A549 (cell line): ENCODE measurements around the gene SERPINB12. TPM values are rescaled to one million over a fixed set of nuclear protein-coding genes. Genes with fewer than 3 reads are reported as not detected.

Source experiments
- ATAC-seq, 2 experiments: fragments of 200-7000 bp in 1 of 2; fragments of >200 bp in 1 of 2; cut with Nextera tagmentation in 1 of 2; cut with Tn5 transposase in 1 of 2; 3 replicates each; pipeline versions ENCODE4 v1.8.0 to v1.9.1; 2018 to 2020; ENCODE audit warnings: mild to moderate bottlenecking in 1 of 2, moderate library complexity in 1 of 2
- CTCF ChIA-PET: fragments of 300-600 bp; sonication (Branson Sonifier 250); formaldehyde crosslinking; extraction: SDS; loops from one replicate; lab custom pipeline; 2021; ENCODE audit warnings: antibody characterized with exemption, inconsistent platforms; lab: Yijun Ruan, JAX
- POLR2A ChIA-PET: fragments of 350-600 bp; formaldehyde crosslinking; extraction: SDS; loops from one replicate; lab custom pipeline; 2021; ENCODE audit warnings: antibody characterized with exemption, inconsistent platforms; lab: Yijun Ruan, JAX
- DNase-seq, 2 experiments: peaks; one replicate each; pipeline versions ENCODE4 v3.0.0 to v3.0.0-alpha.2; 2011 to 2016; ENCODE audit warnings: low read depth in 1 of 2, low spot score in 1 of 2
- FAIRE-seq: peaks from 2 replicates; lab custom pipeline; 2011; peaks lifted over from hg19 to GRCh38; lab: Jason Lieb, UNC
- H3K27ac ChIP-seq, 2 experiments: fragments of >200 bp; sonication (Bioruptor Twin); formaldehyde crosslinking; 3 replicates each; pipeline ENCODE4 v1.5.1; 2016 to 2017
- H3K4me1 ChIP-seq: fragments of >200 bp; sonication (Bioruptor Twin); formaldehyde crosslinking; 3 replicates; pipeline ENCODE4 v1.6.1; 2016
- H3K4me2 ChIP-seq: fragments of >200 bp; sonication (Bioruptor Twin); formaldehyde crosslinking; 3 replicates; pipeline ENCODE4 v1.6.1; 2016
- H3K4me3 ChIP-seq: fragments of >200 bp; sonication (Bioruptor Twin); formaldehyde crosslinking; 3 replicates; pipeline ENCODE4 v1.5.1; 2016
- H3K9me3 ChIP-seq: fragments of >200 bp; sonication (Bioruptor Twin); formaldehyde crosslinking; 3 replicates; pipeline ENCODE4 v1.6.1; 2016
- BHLHE40 ChIP-seq: IDR thresholded peaks from 2 replicates; pipeline ENCODE4 v1.6.1; 2012; ENCODE audit warnings: low read depth, low read length, inconsistent platforms
- CBX2 ChIP-seq: fragments of 200-600 bp; sonication (generic); IDR thresholded peaks from 2 replicates; pipeline ENCODE4 v1.6.1; 2016; ENCODE audit warnings: low read depth, mild to moderate bottlenecking, borderline replicate concordance
- CHD2 ChIP-seq: fragments of 150-350 bp; IDR thresholded peaks from 2 replicates; pipeline ENCODE4 v1.6.1; 2014; ENCODE audit warnings: low read length; ENCODE audit not compliant: partially characterized antibody
- E2F6 ChIP-seq: IDR thresholded peaks from 2 replicates; pipeline ENCODE4 v1.6.1; 2012; ENCODE audit warnings: low read depth, borderline replicate concordance
- EP300 ChIP-seq, 2 experiments: fragments of >200 bp; sonication (Bioruptor Twin); formaldehyde crosslinking; IDR thresholded peaks; 2 replicates in 1 of 2; 3 replicates in 1 of 2; pipeline ENCODE4 v1.6.1; 2016 to 2017
- ESRRA ChIP-seq: fragments of 150-350 bp; IDR thresholded peaks from 2 replicates; pipeline ENCODE4 v1.6.1; 2014; ENCODE audit warnings: mild to moderate bottlenecking, low read length, borderline replicate concordance
- FOSB ChIP-seq: fragments of 250-450 bp; sonication (Bioruptor Pico); IDR thresholded peaks from 2 replicates; pipeline ENCODE4 v1.5.0; 2020; ENCODE audit warnings: mild to moderate bottlenecking, moderate library complexity
- GATA3 ChIP-seq: IDR thresholded peaks from 2 replicates; pipeline ENCODE4 v1.6.1; 2012; ENCODE audit warnings: borderline replicate concordance
- HDAC2 ChIP-seq: fragments of 200-600 bp; sonication (generic); IDR thresholded peaks from 2 replicates; pipeline ENCODE4 v1.6.1; 2016
- HOXB13 ChIP-seq: fragments of 250-450 bp; sonication (Bioruptor Pico); IDR thresholded peaks from 2 replicates; pipeline ENCODE4 v1.5.0; 2020; ENCODE audit warnings: low read depth, mild to moderate bottlenecking, moderate library complexity
- HOXB5 ChIP-seq: fragments of 250-450 bp; sonication (Bioruptor Pico); IDR thresholded peaks from 2 replicates; pipeline ENCODE4 v1.5.0; 2020; ENCODE audit warnings: mild to moderate bottlenecking, moderate library complexity
- KDM1A ChIP-seq: fragments of 200-600 bp; sonication (generic); IDR thresholded peaks from 2 replicates; pipeline ENCODE4 v1.6.1; 2016; ENCODE audit warnings: low read depth, mild to moderate bottlenecking
- MAFK ChIP-seq: fragments of 450-650 bp; IDR thresholded peaks from 2 replicates; pipeline ENCODE4 v1.6.1; 2014; ENCODE audit not compliant: partially characterized antibody
- MAZ ChIP-seq: fragments of 150-350 bp; IDR thresholded peaks from 2 replicates; pipeline ENCODE4 v1.6.1; 2014; ENCODE audit warnings: antibody characterized with exemption, low read depth, low read length, borderline replicate concordance
- NFE2L2 ChIP-seq: fragments of 150-350 bp; conservative IDR thresholded peaks from 2 replicates; pipeline ENCODE4 v1.6.1; 2014; ENCODE audit warnings: low read length
- NPAS2 ChIP-seq: fragments of 250-450 bp; sonication (Bioruptor Pico); IDR thresholded peaks from 2 replicates; pipeline ENCODE4 v1.8.0; 2022; ENCODE audit warnings: mild to moderate bottlenecking, moderate library complexity, borderline replicate concordance
- NR3C1 ChIP-seq: fragments of >200 bp; sonication (Bioruptor Twin); formaldehyde crosslinking; IDR thresholded peaks from 3 replicates; pipeline ENCODE4 v1.6.1; 2017
- PHF8 ChIP-seq: fragments of 200-600 bp; sonication (generic); IDR thresholded peaks from 2 replicates; pipeline ENCODE4 v1.6.1; 2016; ENCODE audit warnings: low read depth, mild to moderate bottlenecking, antibody characterized with exemption, moderate library complexity, borderline replicate concordance
- POLR2A ChIP-seq: IDR thresholded peaks from 2 replicates; pipeline ENCODE4 v1.6.1; 2012; ENCODE audit warnings: mild to moderate bottlenecking, low read length
- POLR2AphosphoS2 ChIP-seq: conservative IDR thresholded peaks from 2 replicates; pipeline ENCODE4 v1.6.1; 2012; ENCODE audit warnings: low read length, improper control_type of control experiment, inconsistent platforms
- RAD21 ChIP-seq, 2 experiments: fragments of >200 bp in 1 of 2; sonication (Bioruptor Twin) in 1 of 2; formaldehyde crosslinking in 1 of 2; IDR thresholded peaks in 1 of 2; conservative IDR thresholded peaks in 1 of 2; 2 replicates in 1 of 2; 3 replicates in 1 of 2; pipeline ENCODE4 v1.6.1; 2012 to 2018; ENCODE audit warnings: inconsistent platforms in 1 of 2
- RFX5 ChIP-seq: fragments of 450-650 bp; IDR thresholded peaks from 2 replicates; pipeline ENCODE4 v1.7.1; 2014; ENCODE audit warnings: antibody characterized with exemption, mild to moderate bottlenecking, moderate library complexity
- SMC3 ChIP-seq: fragments of >200 bp; sonication (Bioruptor Twin); formaldehyde crosslinking; IDR thresholded peaks from 3 replicates; pipeline ENCODE4 v1.6.1; 2018; ENCODE audit warnings: inconsistent platforms
- SREBF2 ChIP-seq: fragments of 450-650 bp; IDR thresholded peaks from 2 replicates; pipeline ENCODE4 v1.6.1; 2014; ENCODE audit warnings: mild to moderate bottlenecking, moderate library complexity
- ZC3H11A ChIP-seq: fragments of 450-650 bp; IDR thresholded peaks from 2 replicates; pipeline ENCODE4 v1.6.1; 2014; ENCODE audit warnings: antibody characterized with exemption, mild to moderate bottlenecking
- ZFP36 ChIP-seq: fragments of 450-650 bp; IDR thresholded peaks from 2 replicates; pipeline ENCODE4 v1.6.1; 2014; ENCODE audit warnings: borderline replicate concordance; ENCODE audit not compliant: partially characterized antibody
- ZSCAN20 ChIP-seq: fragments of 250-450 bp; sonication (Bioruptor Pico); IDR thresholded peaks from 2 replicates; pipeline ENCODE4 v1.8.0; 2022; ENCODE audit warnings: mild to moderate bottlenecking, moderate library complexity
- WGBS: methylation state at CpG from one replicate; pipeline ENCODE4 v1.1.6; 2017; ENCODE audit errors: missing lambda C conversion rate; 5-methylcytosine and 5-hydroxymethylcytosine counted together
- polyA plus RNA-seq, 4 experiments: library from polyadenylated mRNA; depleted of rRNA in 3 of 4; stranded (reverse); fragments of >200 nt; fragmentation: RNase III in 1 of 4; extraction: RNeasy Plus Mini Kit Qiagen cat#74134 plus additional on column Dnase treatment in 1 of 4; gene quantifications; 2 replicates in 3 of 4; 3 replicates in 1 of 4; pipeline ENCODE4 v1.2.3, GENCODE V29; 2011 to 2017
- TF ChIP-seq, protein P1 (sequence below): fragments of 150-350 bp; IDR thresholded peaks from 2 replicates; pipeline ENCODE4 v1.6.1; 2014; ENCODE audit warnings: low read depth, mild to moderate bottlenecking, low read length
- TF ChIP-seq, protein P2 (sequence below): fragments of 200-600 bp; sonication (generic); IDR thresholded peaks from 2 replicates; pipeline ENCODE4 v1.6.1; 2016; ENCODE audit warnings: antibody characterized with exemption, mild to moderate bottlenecking, moderate library complexity

The SERPINB12 gene
- polyA plus RNA-seq, 2 of the 4 experiments (the other 2 are of a cell fraction) = not detected

GRCh38 chr18:63528863-63529492 is 13.2 kb upstream of the SERPINB12 start:
- no peak for TF ChIP-seq NPAS2
- no peak for TF ChIP-seq CHD2
- TF ChIP-seq E2F6 = no peak
- TF ChIP-seq SMC3 = no peak
- TF ChIP-seq BHLHE40 = no peak
- no peak for TF ChIP-seq HOXB5 (CRISPR knock-in tag)
- no peak for TF ChIP-seq MAZ
- TF ChIP-seq, protein P1, sequence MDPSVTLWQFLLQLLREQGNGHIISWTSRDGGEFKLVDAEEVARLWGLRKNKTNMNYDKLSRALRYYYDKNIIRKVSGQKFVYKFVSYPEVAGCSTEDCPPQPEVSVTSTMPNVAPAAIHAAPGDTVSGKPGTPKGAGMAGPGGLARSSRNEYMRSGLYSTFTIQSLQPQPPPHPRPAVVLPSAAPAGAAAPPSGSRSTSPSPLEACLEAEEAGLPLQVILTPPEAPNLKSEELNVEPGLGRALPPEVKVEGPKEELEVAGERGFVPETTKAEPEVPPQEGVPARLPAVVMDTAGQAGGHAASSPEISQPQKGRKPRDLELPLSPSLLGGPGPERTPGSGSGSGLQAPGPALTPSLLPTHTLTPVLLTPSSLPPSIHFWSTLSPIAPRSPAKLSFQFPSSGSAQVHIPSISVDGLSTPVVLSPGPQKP = no peak
- FAIRE-seq (no peak), DNase-seq (no peak), ATAC-seq (no peak)
- WGBS = 39% methylated on average over 5 of the region's 5 CpGs
- H3K4me1 ChIP-seq = no peaks in the 10 kb centered on the region
- H3K27ac ChIP-seq = no peak overlapping the region
- H3K9me3 ChIP-seq = no peaks in the 10 kb centered on the region
- ChIA-PET CTCF (interaction anchor here (1.1 kb wide), 1 partner anchor 10 kb away, joined by 3 read pairs; no protein-coding TSS in a partner anchor), POLR2A (no interaction called here)
- no peak overlapping the region for H3K4me2 ChIP-seq
- H3K4me3 ChIP-seq = no peak overlapping the region

DNA sequence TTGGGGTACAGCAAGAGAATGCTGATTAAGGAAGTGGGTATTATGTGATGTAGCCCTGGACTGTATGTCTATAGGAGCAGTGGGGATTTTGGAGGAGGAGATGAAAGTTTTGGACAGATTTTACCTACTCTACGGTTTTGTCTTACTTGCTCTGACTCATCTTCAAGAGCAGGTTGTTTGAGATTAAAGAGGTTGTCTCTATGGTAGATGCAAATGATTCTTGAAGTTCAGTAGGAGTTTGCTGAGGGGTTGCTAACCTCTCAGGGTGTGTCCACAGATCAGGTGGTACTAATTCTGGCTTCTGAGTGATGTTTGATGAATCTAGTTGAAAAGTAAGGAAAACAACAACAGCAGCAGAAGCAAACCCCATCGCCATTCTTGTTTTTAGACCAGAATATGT is 9.7 kb upstream of the SERPINB12 start:
- Histone ChIP-seq H3K4me3 (no peak overlapping the region), H3K4me1 (no peaks in the 10 kb centered on the region), H3K27ac (no peak overlapping the region), H3K9me3 (no peaks in the 10 kb centered on the region), H3K4me2 (no peak overlapping the region)
- TF ChIP-seq HDAC2 (no peak), RAD21 (conservative IDR thresholded peaks at IDR 0.05 in 1 of 2, IDR thresholded peaks at IDR 0.05 in 1 of 2) (no peak), RFX5 (no peak), MAFK (no peak), GATA3 (no peak), E2F6 (no peak), NR3C1 (no peak), SREBF2 (no peak), CBX2 (no peak), ESRRA (no peak), POLR2AphosphoS2 (no peak), HOXB5 (CRISPR knock-in tag) (no peak), FOSB (no peak), ZC3H11A (no peak), KDM1A (no peak), HOXB13 (CRISPR knock-in tag) (no peak), ZFP36 (no peak), NPAS2 (no peak)
- ATAC-seq (no peak), FAIRE-seq (no peak), DNase-seq (no peak)
- 45% methylated on average over 2 of the region's 2 CpGs for WGBS
- ChIA-PET CTCF (interaction anchor here (1.3 to 1.4 kb wide), 2 partner anchors 21 to 73 kb away, joined by 3 read pairs; no protein-coding TSS in a partner anchor), POLR2A (no interaction called here)

DNA sequence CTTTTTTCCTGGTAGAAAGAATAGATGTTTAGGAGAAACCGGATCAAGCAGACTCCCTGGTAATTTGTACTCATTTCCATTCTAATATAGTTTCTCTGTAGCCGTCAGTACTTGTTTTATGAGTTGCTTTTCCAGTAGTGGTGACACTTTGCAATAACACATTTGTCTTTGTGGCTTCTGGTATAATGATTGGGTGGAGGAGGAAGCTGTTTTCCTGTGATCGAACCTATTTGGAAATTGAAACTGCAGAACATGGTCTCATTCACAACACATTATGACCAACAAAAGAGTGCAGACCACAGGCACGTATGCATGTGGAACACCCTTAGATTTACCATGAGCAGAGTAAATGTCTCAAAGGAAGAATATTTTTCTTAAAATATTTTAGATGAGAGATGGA is 7.6 kb upstream of the SERPINB12 start:
- POLR2A ChIA-PET = no interaction called here
- Histone ChIP-seq H3K4me3 (no peak overlapping the region), H3K9me3 (no peaks in the 10 kb centered on the region), H3K4me1 (no peaks in the 10 kb centered on the region), H3K27ac (no peak overlapping the region), H3K4me2 (no peak overlapping the region)
- FAIRE-seq (no peak), ATAC-seq (no peak), DNase-seq (no peak)
- WGBS = 38% methylated on average over 4 of the region's 4 CpGs
- CTCF ChIA-PET = interaction anchor here (1.1 to 1.2 kb wide), 2 partner anchors 16 to 23 kb away, joined by 3 to 4 read pairs; no protein-coding TSS in a partner anchor
- TF ChIP-seq PHF8 = no peak
- no peak for TF ChIP-seq ZC3H11A
- TF ChIP-seq HOXB13 (CRISPR knock-in tag) = no peak
- TF ChIP-seq ZSCAN20 = no peak
- no peak for TF ChIP-seq MAFK
- TF ChIP-seq GATA3 = no peak
- TF ChIP-seq NFE2L2 = no peak
- no peak for TF ChIP-seq ESRRA
- no peak for TF ChIP-seq RFX5
- no peak for TF ChIP-seq BHLHE40
- TF ChIP-seq EP300 (IDR thresholded peaks at IDR 0.05) = no peak
- TF ChIP-seq, protein P2, sequence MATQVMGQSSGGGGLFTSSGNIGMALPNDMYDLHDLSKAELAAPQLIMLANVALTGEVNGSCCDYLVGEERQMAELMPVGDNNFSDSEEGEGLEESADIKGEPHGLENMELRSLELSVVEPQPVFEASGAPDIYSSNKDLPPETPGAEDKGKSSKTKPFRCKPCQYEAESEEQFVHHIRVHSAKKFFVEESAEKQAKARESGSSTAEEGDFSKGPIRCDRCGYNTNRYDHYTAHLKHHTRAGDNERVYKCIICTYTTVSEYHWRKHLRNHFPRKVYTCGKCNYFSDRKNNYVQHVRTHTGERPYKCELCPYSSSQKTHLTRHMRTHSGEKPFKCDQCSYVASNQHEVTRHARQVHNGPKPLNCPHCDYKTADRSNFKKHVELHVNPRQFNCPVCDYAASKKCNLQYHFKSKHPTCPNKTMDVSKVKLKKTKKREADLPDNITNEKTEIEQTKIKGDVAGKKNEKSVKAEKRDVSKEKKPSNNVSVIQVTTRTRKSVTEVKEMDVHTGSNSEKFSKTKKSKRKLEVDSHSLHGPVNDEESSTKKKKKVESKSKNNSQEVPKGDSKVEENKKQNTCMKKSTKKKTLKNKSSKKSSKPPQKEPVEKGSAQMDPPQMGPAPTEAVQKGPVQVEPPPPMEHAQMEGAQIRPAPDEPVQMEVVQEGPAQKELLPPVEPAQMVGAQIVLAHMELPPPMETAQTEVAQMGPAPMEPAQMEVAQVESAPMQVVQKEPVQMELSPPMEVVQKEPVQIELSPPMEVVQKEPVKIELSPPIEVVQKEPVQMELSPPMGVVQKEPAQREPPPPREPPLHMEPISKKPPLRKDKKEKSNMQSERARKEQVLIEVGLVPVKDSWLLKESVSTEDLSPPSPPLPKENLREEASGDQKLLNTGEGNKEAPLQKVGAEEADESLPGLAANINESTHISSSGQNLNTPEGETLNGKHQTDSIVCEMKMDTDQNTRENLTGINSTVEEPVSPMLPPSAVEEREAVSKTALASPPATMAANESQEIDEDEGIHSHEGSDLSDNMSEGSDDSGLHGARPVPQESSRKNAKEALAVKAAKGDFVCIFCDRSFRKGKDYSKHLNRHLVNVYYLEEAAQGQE = no peak
- no peak for TF ChIP-seq HOXB5 (CRISPR knock-in tag)
- TF ChIP-seq SMC3 = no peak
- no peak for TF ChIP-seq POLR2A
